HepG2 (cell line): ENCODE results near the gene CSNK1G1. TPM values are rescaled to one million over a fixed set of nuclear protein-coding genes. Genes with fewer than 3 reads are reported as not detected.

Experiments used
- ATAC-seq: fragments of 200-7000 bp; cut with Tn5 transposase; 3 replicates; pipeline ENCODE4 v1.9.1; 2020; ENCODE audit warnings: mild to moderate bottlenecking, moderate library complexity
- BruUV-seq: library from RNA; stranded (reverse); fragments of 400-500 nt; replicated peaks from 2 replicates; lab custom pipeline; 2021; lab: Mats Ljungman, UMichigan
- CTCF ChIA-PET: fragments of 300-600 bp; formaldehyde crosslinking; extraction: SDS; loops from one replicate; lab custom pipeline; 2021; ENCODE audit warnings: low total read pairs, inconsistent platforms, low intra/inter-chr PET ratio; lab: Yijun Ruan, JAX
- POLR2A ChIA-PET: fragments of 350-600 bp; sonication (Branson Sonifier 250); formaldehyde crosslinking; loops from one replicate; lab custom pipeline; 2020; ENCODE audit warnings: antibody characterized with exemption, inconsistent platforms; lab: Yijun Ruan, JAX
- DNase-seq: peaks from one replicate; pipeline ENCODE4 v3.0.0-alpha.2; 2015; ENCODE audit warnings: low spot score
- FAIRE-seq: peaks from 3 replicates; lab custom pipeline; 2011; peaks lifted over from hg19 to GRCh38; lab: Jason Lieb, UNC
- H2AFZ ChIP-seq: one replicate; pipeline ENCODE4 v1.6.1; 2011; ENCODE audit warnings: low read length, inconsistent platforms
- H3K27ac ChIP-seq: fragments of 300-600 bp; 3 replicates; pipeline ENCODE4 v1.8.0; 2011; ENCODE audit warnings: mixed run types, mild to moderate bottlenecking, mixed read lengths, low read length, inconsistent platforms; ENCODE audit not compliant: insufficient read depth; ENCODE audit errors: extremely low read length
- H3K27me3 ChIP-seq, 2 experiments: fragments of 200-600 bp in 1 of 2; 2 replicates in 1 of 2; 3 replicates in 1 of 2; pipeline versions ENCODE4 v1.6.0 to v1.8.0; 2011; ENCODE audit warnings: low read length in 2 of 2, mild to moderate bottlenecking in 2 of 2, moderate library complexity in 2 of 2, inconsistent platforms in 1 of 2; ENCODE audit not compliant: insufficient read depth in 2 of 2, control insufficient read depth in 1 of 2
- H3K36me3 ChIP-seq, 2 experiments: fragments of 200-600 bp in 1 of 2; replicated peaks in 1 of 2; 2 replicates in 1 of 2; 3 replicates in 1 of 2; pipeline versions ENCODE4 v1.5.1 to v1.8.0; 2011; ENCODE audit warnings: low read length in 2 of 2, inconsistent platforms in 1 of 2; ENCODE audit not compliant: insufficient read depth in 2 of 2, control insufficient read depth in 1 of 2
- H3K4me1 ChIP-seq: 2 replicates; pipeline ENCODE4 v1.5.1; 2012; ENCODE audit warnings: low read length, inconsistent platforms; ENCODE audit not compliant: insufficient read depth
- H3K4me2 ChIP-seq: 2 replicates; pipeline ENCODE4 v1.6.0; 2011; ENCODE audit warnings: low read depth, low read length, inconsistent platforms
- H3K4me3 ChIP-seq, 3 experiments: fragments of 200-600 bp in 1 of 3; sonication (generic), shearing (Covaris generic) in 1 of 3; replicated peaks in 1 of 3; 2 replicates each; pipeline ENCODE4 v1.5.1; 2011 to 2016; ENCODE audit warnings: low read length in 3 of 3, inconsistent platforms in 2 of 3, low read depth in 2 of 3, mild to moderate bottlenecking in 2 of 3, control low read depth in 1 of 3, mixed read lengths in 1 of 3; ENCODE audit not compliant: insufficient read depth in 1 of 3
- H3K79me2 ChIP-seq: one replicate; pipeline ENCODE4 v1.6.1; 2011; ENCODE audit warnings: low read length, inconsistent platforms; ENCODE audit not compliant: insufficient read depth
- H3K9ac ChIP-seq: 2 replicates; pipeline ENCODE4 v1.6.0; 2011; ENCODE audit warnings: mild to moderate bottlenecking, low read depth, low read length, inconsistent platforms; ENCODE audit not compliant: insufficient read depth
- H3K9me3 ChIP-seq: 2 replicates; pipeline ENCODE4 v1.5.1; 2012; ENCODE audit warnings: mild to moderate bottlenecking, low read length
- H4K20me1 ChIP-seq: 2 replicates; pipeline ENCODE4 v1.6.0; 2011; ENCODE audit warnings: inconsistent platforms, mild to moderate bottlenecking, low read length, moderate library complexity; ENCODE audit not compliant: insufficient read depth
- AGO2 ChIP-seq: fragments of 200-400 bp; formaldehyde crosslinking; optimal IDR thresholded peaks from 2 replicates; pipeline ENCODE3; 2017; ENCODE audit warnings: mild to moderate bottlenecking, low read depth, low read length, moderate library complexity
- CEBPG ChIP-seq: IDR thresholded peaks from 2 replicates; pipeline ENCODE4 v1.6.1; 2016
- HHEX ChIP-seq: IDR thresholded peaks from 2 replicates; pipeline ENCODE4 v1.6.1; 2016; ENCODE audit warnings: control low read depth
- HIC2 ChIP-seq: sonication (generic); formaldehyde crosslinking; IDR thresholded peaks from 2 replicates; pipeline ENCODE4 v1.9.0; 2022; ENCODE audit warnings: low read depth, missing genetic modification reagents
- HOXA5 ChIP-seq: sonication (generic); formaldehyde crosslinking; IDR thresholded peaks from 2 replicates; pipeline ENCODE4 v1.4.0; 2020; ENCODE audit warnings: missing genetic modification reagents
- MXD4 ChIP-seq: IDR thresholded peaks from 2 replicates; pipeline ENCODE4 v1.6.1; 2016; ENCODE audit warnings: mild to moderate bottlenecking, missing biosample characterization, missing genetic modification reagents
- POLR2AphosphoS2 ChIP-seq: IDR thresholded peaks from 2 replicates; pipeline ENCODE4 v1.6.1; 2011; ENCODE audit warnings: low read depth, low read length, improper control_type of control experiment
- PRDM4 ChIP-seq: sonication (generic); formaldehyde crosslinking; IDR thresholded peaks from 2 replicates; pipeline ENCODE4 v1.9.0; 2021; ENCODE audit warnings: missing genetic modification reagents, borderline replicate concordance
- SOX6 ChIP-seq, 2 experiments: fragments of 450-650 bp in 1 of 2; sonication (generic) in 1 of 2; formaldehyde crosslinking in 1 of 2; IDR thresholded peaks; 2 replicates each; pipeline versions ENCODE4 v1.4.0 to v1.6.1; 2017 to 2020; ENCODE audit warnings: antibody characterized with exemption in 1 of 2, mild to moderate bottlenecking in 1 of 2, missing genetic modification reagents in 1 of 2
- SPEN ChIP-seq: sonication (generic); formaldehyde crosslinking; IDR thresholded peaks from 2 replicates; pipeline ENCODE4 v1.5.1; 2020; ENCODE audit warnings: low read depth, mild to moderate bottlenecking, missing genetic modification reagents
- ZBTB37 ChIP-seq: sonication (generic); formaldehyde crosslinking; IDR thresholded peaks from 2 replicates; pipeline ENCODE4 v1.4.0; 2020; ENCODE audit warnings: mild to moderate bottlenecking, missing genetic modification reagents
- ZNF30 ChIP-seq: sonication (generic); formaldehyde crosslinking; IDR thresholded peaks from 2 replicates; pipeline ENCODE4 v1.5.0; 2020; ENCODE audit warnings: mild to moderate bottlenecking, missing genetic modification reagents
- ZNF850 ChIP-seq: sonication (generic); formaldehyde crosslinking; conservative IDR thresholded peaks from 2 replicates; pipeline ENCODE4 v1.9.0; 2021; ENCODE audit warnings: mild to moderate bottlenecking, missing genetic modification reagents
- ZSCAN29 ChIP-seq: sonication (generic); formaldehyde crosslinking; conservative IDR thresholded peaks from 2 replicates; pipeline ENCODE4 v1.4.0; 2020; ENCODE audit warnings: mild to moderate bottlenecking, missing genetic modification reagents
- WGBS: methylation state at CpG from one replicate; pipeline ENCODE4 v1.1.6; 2017; ENCODE audit warnings: low lambda C conversion rate; 5-methylcytosine and 5-hydroxymethylcytosine counted together
- in situ Hi-C: cut with HindIII; loops from 2 replicates; pipeline ENCODE4 v1.10.0; 2017; ENCODE audit warnings: low pct_unique_long_range_greater_than_20kb; ENCODE audit not compliant: extremely low pct_ligation_motif_present
- intact Hi-C: fragments of 100-400 bp; cut with micrococcal nuclease; formaldehyde crosslinking; loops from one replicate; pipeline ENCODE4 v1.10.0; 2022; ENCODE audit not compliant: unreplicated experiment
- polyA plus RNA-seq, 8 experiments: library from polyadenylated mRNA; depleted of rRNA in 3 of 8; stranded (reverse) in 7 of 8; unstranded in 1 of 8; fragments of >200 nt; fragmentation: Illumina TruSeq in 4 of 8; extraction: Trizol in 4 of 8; gene quantifications; 2 replicates each; pipeline versions ENCODE4 v1.2.1 to v1.2.3, GENCODE V29; 2011 to 2016; ENCODE audit warnings: low read depth in 4 of 8, missing spikeins in 1 of 8, mixed read lengths in 1 of 8; ENCODE audit not compliant: insufficient read depth in 1 of 8
- total RNA-seq, 5 experiments: library from RNA; depleted of rRNA; stranded (reverse); fragments of >200 nt; fragmentation: Illumina TruSeq; extraction: Trizol; gene quantifications; 2 replicates each; pipeline ENCODE4 v1.2.3, GENCODE V29; 2016; ENCODE audit warnings: low read depth in 1 of 5

Gene CSNK1G1
- total and polyA plus RNA-seq, 2 of the 13 experiments (the other 11 are each of a cell fraction or from before 2014, with no cell fraction given) = 8.5 to 12.6 TPM

GRCh38 chr15:64144192-64144564, 211.8 kb downstream of the CSNK1G1 start:
- BruUV-seq = no TSS peak
- H3K9ac ChIP-seq = no peak overlapping the region
- FAIRE-seq = no peak
- intact Hi-C loops = no loop called here
- no peak overlapping the region for H3K27ac ChIP-seq
- H3K36me3 ChIP-seq = peaks cover 14 to 20% of the 10 kb centered on the region in 2 experiments; a peak in 4 of 5 replicates
- H3K4me2 ChIP-seq = no peak overlapping the region
- no peaks in the 10 kb centered on the region for H3K79me2 ChIP-seq
- H3K4me3 ChIP-seq = no peak overlapping the region
- 92% methylated on average over 8 of the region's 8 CpGs for WGBS
- no peaks in the 10 kb centered on the region for H3K9me3 ChIP-seq
- in situ Hi-C loops = no loop called here
- no peaks in the 10 kb centered on the region for H3K27me3 ChIP-seq
- TF ChIP-seq ZNF850 (CRISPR knock-in tag) (no peak), AGO2 (peak; percentile 30)
- TF ChIP-seq, all 625 proteins: peak for 1
- CTCF ChIA-PET = no interaction called here
- H4K20me1 ChIP-seq = no peaks in the 10 kb centered on the region
- no peak overlapping the region for H2AFZ ChIP-seq
- DNase-seq = no peak
- peaks cover 54% of the 10 kb centered on the region for H3K4me1 ChIP-seq
- no peak for ATAC-seq
- POLR2A ChIA-PET = no interaction called here

DNA sequence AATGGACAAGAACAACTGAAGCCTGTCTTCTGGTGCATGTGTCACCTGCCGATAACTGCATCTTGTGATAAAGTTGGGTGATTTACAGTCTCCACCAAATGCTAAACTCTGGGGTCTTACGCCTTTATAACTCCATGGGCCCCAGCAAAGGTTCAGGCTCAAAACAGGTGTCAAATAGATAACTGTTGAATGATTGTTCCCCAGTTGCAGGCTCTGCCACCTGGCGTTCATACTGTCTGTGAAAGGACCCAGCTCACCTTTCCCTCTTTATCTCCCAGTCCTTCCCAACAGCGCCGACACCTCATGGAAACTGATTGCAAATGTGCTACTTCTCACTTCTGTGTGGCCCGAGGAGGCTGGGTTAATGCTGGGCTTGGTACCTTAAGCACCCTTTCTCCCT, 212.7 kb downstream of the CSNK1G1 start:
- Histone ChIP-seq H3K4me3 (no peak overlapping the region), H3K79me2 (no peaks in the 10 kb centered on the region), H3K4me2 (no peak overlapping the region), H3K9ac (no peak overlapping the region), H4K20me1 (no peaks in the 10 kb centered on the region), H3K27ac (no peak overlapping the region), H2AFZ (no peak overlapping the region), H3K9me3 (no peaks in the 10 kb centered on the region), H3K4me1 (peaks cover 53% of the 10 kb centered on the region), H3K27me3 (no peaks in the 10 kb centered on the region), H3K36me3 (peaks cover 14 to 27% of the 10 kb centered on the region in 2 experiments; a peak in 4 of 5 replicates)
- no TSS peak for BruUV-seq
- DNase-seq (no peak), FAIRE-seq (no peak), ATAC-seq (no peak)
- in situ Hi-C loops (no loop called here), intact Hi-C loops (no loop called here)
- TF ChIP-seq ZBTB37 (CRISPR knock-in tag) = no peak
- no peak for TF ChIP-seq PRDM4
- TF ChIP-seq POLR2AphosphoS2 = no peak
- no peak for TF ChIP-seq CEBPG (CRISPR knock-in tag)
- no peak for TF ChIP-seq SOX6 (IDR thresholded peaks at IDR 0.05)
- TF ChIP-seq SOX6 (CRISPR knock-in tag; IDR thresholded peaks at IDR 0.05) = no peak
- no peak for TF ChIP-seq HIC2
- no peak for TF ChIP-seq MXD4 (CRISPR knock-in tag)
- TF ChIP-seq ZSCAN29 (CRISPR knock-in tag) = no peak
- no peak for TF ChIP-seq SPEN (CRISPR knock-in tag)
- TF ChIP-seq HHEX = no peak
- TF ChIP-seq HOXA5 (CRISPR knock-in tag) = no peak
- no peak for TF ChIP-seq ZNF30 (CRISPR knock-in tag)
- ChIA-PET POLR2A (no interaction called here), CTCF (no interaction called here)
- WGBS = 91% methylated on average over 6 of the region's 6 CpGs
